K562 (cell line): Measurements from ENCODE around the gene PUM1. TPM values are rescaled to one million over a fixed set of nuclear protein-coding genes. Genes with fewer than 3 reads are reported as not detected.

Source experiments
- PYGO2 ChIP-seq: fragments of 450-650 bp; IDR thresholded peaks from 2 replicates; pipeline ENCODE4 v1.6.1; 2016; ENCODE audit warnings: mild to moderate bottlenecking, missing genetic modification characterization, moderate library complexity, missing compliant biosample characterization
- SREBF1 ChIP-seq: fragments of 150-350 bp; IDR thresholded peaks from 2 replicates; pipeline ENCODE4 v1.6.1; 2014; ENCODE audit warnings: antibody characterized with exemption, low read depth, low read length, borderline replicate concordance
- SRSF7 ChIP-seq: fragments of 200-400 bp; formaldehyde crosslinking; optimal IDR thresholded peaks from 2 replicates; pipeline ENCODE3; 2017; ENCODE audit warnings: mild to moderate bottlenecking, low read depth, low read length
- STAG1 ChIP-seq: sonication (generic); formaldehyde crosslinking; IDR thresholded peaks from 2 replicates; pipeline ENCODE4 v1.5.0; 2020; ENCODE audit warnings: missing genetic modification reagents, borderline replicate concordance
- ZBTB8A ChIP-seq: fragments of 450-650 bp; IDR thresholded peaks from 2 replicates; pipeline ENCODE4 v1.6.1; 2018; ENCODE audit warnings: mild to moderate bottlenecking, moderate library complexity; ENCODE audit not compliant: partially characterized antibody
- ZNF551 ChIP-seq: fragments of 250-450 bp; sonication (Bioruptor Pico); IDR thresholded peaks from 2 replicates; pipeline ENCODE4 v1.5.0; 2021; ENCODE audit warnings: mild to moderate bottlenecking, moderate library complexity
- ZNF695 ChIP-seq: fragments of 450-650 bp; formaldehyde crosslinking; IDR thresholded peaks from 2 replicates; pipeline ENCODE4 v1.4.0; 2020; ENCODE audit warnings: mild to moderate bottlenecking, moderate library complexity
- polyA plus RNA-seq, 8 experiments: library from polyadenylated mRNA; depleted of rRNA in 4 of 8; stranded (reverse) in 5 of 8; unstranded in 3 of 8; fragments of >200 nt; fragmentation: Nextera tagmentation in 2 of 8; fragmentation: Illumina TruSeq in 1 of 8; extraction: Ambion mirVana in 2 of 8; extraction: Trizol in 1 of 8; gene quantifications; 2 replicates each; pipeline versions ENCODE4 v1.2.1 to v1.2.3, GENCODE V29; 2011 to 2014; ENCODE audit warnings: inconsistent platforms in 1 of 8, missing spikeins in 1 of 8
- total RNA-seq, 7 experiments: library from RNA; depleted of rRNA in 6 of 7; stranded (reverse); fragments of >200 nt in 6 of 7; fragmentation: Illumina TruSeq in 2 of 7; extraction: Trizol in 2 of 7; gene quantifications; 2 replicates each; pipeline versions ENCODE4 v1.2.1 to v1.2.3, GENCODE V29; 2011 to 2021; ENCODE audit warnings: low replicate concordance in 1 of 7
- TF ChIP-seq, protein P1 (sequence below), 2 experiments: fragments of 450-650 bp in 1 of 2; sonication (generic) in 1 of 2; formaldehyde crosslinking in 1 of 2; IDR thresholded peaks; 2 replicates each; pipeline versions ENCODE4 v1.7.1 to v1.9.0; 2016 to 2022; ENCODE audit warnings: inconsistent platforms in 1 of 2, mild to moderate bottlenecking in 1 of 2, missing genetic modification reagents in 1 of 2
- TF ChIP-seq, protein P2 (sequence below): fragments of 200-800 bp; sonication (Bioruptor generic); IDR thresholded peaks from 2 replicates; pipeline ENCODE4 v1.6.1; 2016; ENCODE audit warnings: missing genetic modification characterization, missing compliant biosample characterization
- TF ChIP-seq, protein P3 (sequence below): fragments of 250-450 bp; sonication (Bioruptor Pico); IDR thresholded peaks from 2 replicates; pipeline ENCODE4 v1.8.0; 2022; ENCODE audit warnings: inconsistent platforms, mild to moderate bottlenecking, moderate library complexity, borderline replicate concordance

PUM1 gene
- total and polyA plus RNA-seq, 9 of the 15 experiments (the other 6 are each of a cell fraction or from before 2014, with no cell fraction given), result 37.7 to 104 (median 55.7) TPM

DNA sequence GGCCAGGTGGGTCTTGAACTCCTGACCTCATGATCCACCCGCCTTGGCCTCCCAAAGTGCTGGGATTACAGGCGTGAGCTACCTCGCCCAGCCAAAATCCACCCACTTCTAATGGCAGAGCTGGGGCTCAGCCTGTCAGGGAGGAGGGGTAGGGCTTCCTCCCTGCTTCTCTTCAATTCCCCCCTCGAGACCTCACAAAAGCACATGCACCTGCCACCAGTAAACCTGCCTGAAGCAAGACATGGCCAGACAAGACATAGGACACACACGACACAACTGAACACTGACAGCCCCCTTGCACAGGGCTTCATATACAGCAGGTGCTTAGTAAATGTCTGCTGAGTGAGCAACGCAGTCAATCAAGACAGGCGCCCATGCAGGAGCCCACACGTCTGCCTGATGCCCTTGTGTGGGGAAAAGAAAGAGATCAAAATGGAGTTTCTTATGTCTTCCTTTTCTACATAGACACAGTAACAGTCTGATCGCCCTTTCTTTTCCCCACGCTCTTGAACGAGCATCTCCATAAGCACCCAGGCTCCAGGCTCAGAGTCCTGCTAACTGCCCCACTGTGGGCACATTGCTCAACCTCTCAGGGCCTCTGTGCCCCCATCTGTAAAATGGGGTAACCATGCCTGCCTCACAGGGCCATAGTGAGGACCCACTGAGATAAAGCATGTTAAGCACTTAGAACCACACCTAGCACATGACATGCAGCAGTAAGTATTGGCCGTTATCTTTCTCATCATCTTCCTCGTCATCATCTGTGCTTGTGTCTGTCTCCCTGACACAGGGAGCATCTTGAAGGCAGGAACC is 165.7 kb downstream of the PUM1 start (continued):
- TF ChIP-seq, protein P1, sequence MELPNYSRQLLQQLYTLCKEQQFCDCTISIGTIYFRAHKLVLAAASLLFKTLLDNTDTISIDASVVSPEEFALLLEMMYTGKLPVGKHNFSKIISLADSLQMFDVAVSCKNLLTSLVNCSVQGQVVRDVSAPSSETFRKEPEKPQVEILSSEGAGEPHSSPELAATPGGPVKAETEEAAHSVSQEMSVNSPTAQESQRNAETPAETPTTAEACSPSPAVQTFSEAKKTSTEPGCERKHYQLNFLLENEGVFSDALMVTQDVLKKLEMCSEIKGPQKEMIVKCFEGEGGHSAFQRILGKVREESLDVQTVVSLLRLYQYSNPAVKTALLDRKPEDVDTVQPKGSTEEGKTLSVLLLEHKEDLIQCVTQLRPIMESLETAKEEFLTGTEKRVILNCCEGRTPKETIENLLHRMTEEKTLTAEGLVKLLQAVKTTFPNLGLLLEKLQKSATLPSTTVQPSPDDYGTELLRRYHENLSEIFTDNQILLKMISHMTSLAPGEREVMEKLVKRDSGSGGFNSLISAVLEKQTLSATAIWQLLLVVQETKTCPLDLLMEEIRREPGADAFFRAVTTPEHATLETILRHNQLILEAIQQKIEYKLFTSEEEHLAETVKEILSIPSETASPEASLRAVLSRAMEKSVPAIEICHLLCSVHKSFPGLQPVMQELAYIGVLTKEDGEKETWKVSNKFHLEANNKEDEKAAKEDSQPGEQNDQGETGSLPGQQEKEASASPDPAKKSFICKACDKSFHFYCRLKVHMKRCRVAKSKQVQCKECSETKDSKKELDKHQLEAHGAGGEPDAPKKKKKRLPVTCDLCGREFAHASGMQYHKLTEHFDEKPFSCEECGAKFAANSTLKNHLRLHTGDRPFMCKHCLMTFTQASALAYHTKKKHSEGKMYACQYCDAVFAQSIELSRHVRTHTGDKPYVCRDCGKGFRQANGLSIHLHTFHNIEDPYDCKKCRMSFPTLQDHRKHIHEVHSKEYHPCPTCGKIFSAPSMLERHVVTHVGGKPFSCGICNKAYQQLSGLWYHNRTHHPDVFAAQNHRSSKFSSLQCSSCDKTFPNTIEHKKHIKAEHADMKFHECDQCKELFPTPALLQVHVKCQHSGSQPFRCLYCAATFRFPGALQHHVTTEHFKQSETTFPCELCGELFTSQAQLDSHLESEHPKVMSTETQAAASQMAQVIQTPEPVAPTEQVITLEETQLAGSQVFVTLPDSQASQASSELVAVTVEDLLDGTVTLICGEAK (IDR thresholded peaks at IDR 0.05), result no peak
- TF ChIP-seq, protein P1 (CRISPR knock-in tag; IDR thresholded peaks at IDR 0.05), result no peak
- TF ChIP-seq, protein P2, sequence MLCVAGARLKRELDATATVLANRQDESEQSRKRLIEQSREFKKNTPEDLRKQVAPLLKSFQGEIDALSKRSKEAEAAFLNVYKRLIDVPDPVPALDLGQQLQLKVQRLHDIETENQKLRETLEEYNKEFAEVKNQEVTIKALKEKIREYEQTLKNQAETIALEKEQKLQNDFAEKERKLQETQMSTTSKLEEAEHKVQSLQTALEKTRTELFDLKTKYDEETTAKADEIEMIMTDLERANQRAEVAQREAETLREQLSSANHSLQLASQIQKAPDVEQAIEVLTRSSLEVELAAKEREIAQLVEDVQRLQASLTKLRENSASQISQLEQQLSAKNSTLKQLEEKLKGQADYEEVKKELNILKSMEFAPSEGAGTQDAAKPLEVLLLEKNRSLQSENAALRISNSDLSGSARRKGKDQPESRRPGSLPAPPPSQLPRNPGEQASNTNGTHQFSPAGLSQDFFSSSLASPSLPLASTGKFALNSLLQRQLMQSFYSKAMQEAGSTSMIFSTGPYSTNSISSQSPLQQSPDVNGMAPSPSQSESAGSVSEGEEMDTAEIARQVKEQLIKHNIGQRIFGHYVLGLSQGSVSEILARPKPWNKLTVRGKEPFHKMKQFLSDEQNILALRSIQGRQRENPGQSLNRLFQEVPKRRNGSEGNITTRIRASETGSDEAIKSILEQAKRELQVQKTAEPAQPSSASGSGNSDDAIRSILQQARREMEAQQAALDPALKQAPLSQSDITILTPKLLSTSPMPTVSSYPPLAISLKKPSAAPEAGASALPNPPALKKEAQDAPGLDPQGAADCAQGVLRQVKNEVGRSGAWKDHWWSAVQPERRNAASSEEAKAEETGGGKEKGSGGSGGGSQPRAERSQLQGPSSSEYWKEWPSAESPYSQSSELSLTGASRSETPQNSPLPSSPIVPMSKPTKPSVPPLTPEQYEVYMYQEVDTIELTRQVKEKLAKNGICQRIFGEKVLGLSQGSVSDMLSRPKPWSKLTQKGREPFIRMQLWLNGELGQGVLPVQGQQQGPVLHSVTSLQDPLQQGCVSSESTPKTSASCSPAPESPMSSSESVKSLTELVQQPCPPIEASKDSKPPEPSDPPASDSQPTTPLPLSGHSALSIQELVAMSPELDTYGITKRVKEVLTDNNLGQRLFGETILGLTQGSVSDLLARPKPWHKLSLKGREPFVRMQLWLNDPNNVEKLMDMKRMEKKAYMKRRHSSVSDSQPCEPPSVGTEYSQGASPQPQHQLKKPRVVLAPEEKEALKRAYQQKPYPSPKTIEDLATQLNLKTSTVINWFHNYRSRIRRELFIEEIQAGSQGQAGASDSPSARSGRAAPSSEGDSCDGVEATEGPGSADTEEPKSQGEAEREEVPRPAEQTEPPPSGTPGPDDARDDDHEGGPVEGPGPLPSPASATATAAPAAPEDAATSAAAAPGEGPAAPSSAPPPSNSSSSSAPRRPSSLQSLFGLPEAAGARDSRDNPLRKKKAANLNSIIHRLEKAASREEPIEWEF (CRISPR knock-in tag), result no peak
- TF ChIP-seq ZBTB8A (no peak), PYGO2 (tag) (no peak), ZNF551 (CRISPR knock-in tag) (no peak), STAG1 (CRISPR knock-in tag) (no peak), ZNF695 (no peak), SREBF1 (no peak), SRSF7 (no peak)
- TF ChIP-seq, protein P3, sequence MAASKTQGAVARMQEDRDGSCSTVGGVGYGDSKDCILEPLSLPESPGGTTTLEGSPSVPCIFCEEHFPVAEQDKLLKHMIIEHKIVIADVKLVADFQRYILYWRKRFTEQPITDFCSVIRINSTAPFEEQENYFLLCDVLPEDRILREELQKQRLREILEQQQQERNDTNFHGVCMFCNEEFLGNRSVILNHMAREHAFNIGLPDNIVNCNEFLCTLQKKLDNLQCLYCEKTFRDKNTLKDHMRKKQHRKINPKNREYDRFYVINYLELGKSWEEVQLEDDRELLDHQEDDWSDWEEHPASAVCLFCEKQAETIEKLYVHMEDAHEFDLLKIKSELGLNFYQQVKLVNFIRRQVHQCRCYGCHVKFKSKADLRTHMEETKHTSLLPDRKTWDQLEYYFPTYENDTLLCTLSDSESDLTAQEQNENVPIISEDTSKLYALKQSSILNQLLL (CRISPR knock-in tag), result no peak
